HG03159 (cell line): Measurements from ENCODE around the gene SIGLEC10.
"Not testable (repeated sequence)": the region's sequence is repeated elsewhere in the genome, so short reads cannot be mapped to it uniquely, and the experiment has no call there.

ENCODE experiments used
- ATAC-seq: cut with Tn5 transposase; IDR thresholded peaks from one replicate; pipeline ENCODE4 v1.9.1; 2021; ENCODE audit warnings: mild to moderate bottlenecking, moderate library complexity; ENCODE audit not compliant: unreplicated experiment

SIGLEC10 gene

GRCh38 chr19:51417107-51417809, at the start of gene SIGLEC10:
TSS of gene SIGLEC10 (minus strand) at chr19:51417642. CDS start at chr19:51417581, 61 bp downstream.
- ATAC-seq, result peak; percentile 55

GRCh38 chr19:51466723-51467122, 49.3 kb upstream of the SIGLEC10 start:
- ATAC-seq, result no peak

GRCh38 chr19:51463976-51464581, 46.6 kb upstream of the SIGLEC10 start:
- not testable (repeated sequence) for ATAC-seq

- ATAC-seq, result no peak
Measured at GRCh38 chr19:51462681-51463080, 45.2 kb upstream of the SIGLEC10 start.

GRCh38 chr19:51462276-51462675, 44.8 kb upstream of the SIGLEC10 start:
- no peak for ATAC-seq

GRCh38 chr19:51461723-51462161, 44.3 kb upstream of the SIGLEC10 start:
- ATAC-seq, result no peak

- ATAC-seq, result no peak
Measured at GRCh38 chr19:51460164-51460992, 42.9 kb upstream of the SIGLEC10 start.

- ATAC-seq, result no peak
Measured at GRCh38 chr19:51458899-51459505, 41.6 kb upstream of the SIGLEC10 start.

GRCh38 chr19:51458051-51458645, 40.7 kb upstream of the SIGLEC10 start, which contains the start of gene SIGLEC8:
TSS of gene SIGLEC8 (minus strand) at chr19:51458454. CDS start at chr19:51458387, 67 bp downstream.
- ATAC-seq, result no peak

GRCh38 chr19:51457351-51458013, 40.0 kb upstream of the SIGLEC10 start:
- no peak for ATAC-seq

- no peak for ATAC-seq
Measured at GRCh38 chr19:51456541-51457290, 39.3 kb upstream of the SIGLEC10 start.

GRCh38 chr19:51450730-51451307, 33.4 kb upstream of the SIGLEC10 start:
- ATAC-seq, result no peak

GRCh38 chr19:51448411-51449016, 31.1 kb upstream of the SIGLEC10 start:
- no peak for ATAC-seq

GRCh38 chr19:51448011-51448410, 30.6 kb upstream of the SIGLEC10 start:
- ATAC-seq, result no peak

GRCh38 chr19:51447510-51447909, 30.1 kb upstream of the SIGLEC10 start:
- ATAC-seq, result not testable (repeated sequence)

GRCh38 chr19:51441410-51442390, 24.3 kb upstream of the SIGLEC10 start:
- peak; percentile 92 for ATAC-seq

- ATAC-seq, result no peak
Measured at GRCh38 chr19:51440846-51441409, 23.5 kb upstream of the SIGLEC10 start.
